ENCODE data around the gene FBRSL1.
"Not testable (repeated sequence)": the region's sequence is repeated elsewhere in the genome, so short reads cannot be mapped to it uniquely, and the experiment has no call there.

Gene FBRSL1

GRCh38 chr12:132470397-132470796, 19.6 kb upstream of the FBRSL1 start:
- no peak for DNase-seq (ENCODE audit: low read depth)

GRCh38 chr12:132471011-132471857, 18.7 kb upstream of the FBRSL1 start:
- no peak for DNase-seq (ENCODE audit: low read depth)

GRCh38 chr12:132471858-132472255, 18.1 kb upstream of the FBRSL1 start:
- DNase-seq (ENCODE audit: low read depth) = no peak

DNA sequence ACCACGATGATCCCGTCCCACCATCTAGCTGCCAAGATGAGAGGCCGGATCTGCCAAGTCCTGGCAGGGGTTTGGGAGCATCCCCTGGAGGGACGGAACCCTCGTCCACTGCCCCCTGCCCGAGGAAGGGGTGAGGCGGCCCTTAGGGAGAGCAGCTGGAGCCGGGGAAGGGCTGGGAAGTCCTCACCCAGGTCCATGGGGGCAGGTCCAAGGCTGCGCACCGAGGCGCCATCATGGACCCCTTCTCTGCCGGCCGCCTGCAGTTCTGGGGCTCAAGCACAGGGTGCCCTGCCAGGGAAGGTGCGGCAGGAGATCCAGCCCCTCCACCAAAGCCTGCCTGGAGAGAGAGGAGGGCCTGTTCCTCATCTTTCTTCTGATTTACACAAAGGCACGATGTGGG, 17.6 kb upstream of the FBRSL1 start:
- DNase-seq (ENCODE audit: low read depth) = no peak

DNA sequence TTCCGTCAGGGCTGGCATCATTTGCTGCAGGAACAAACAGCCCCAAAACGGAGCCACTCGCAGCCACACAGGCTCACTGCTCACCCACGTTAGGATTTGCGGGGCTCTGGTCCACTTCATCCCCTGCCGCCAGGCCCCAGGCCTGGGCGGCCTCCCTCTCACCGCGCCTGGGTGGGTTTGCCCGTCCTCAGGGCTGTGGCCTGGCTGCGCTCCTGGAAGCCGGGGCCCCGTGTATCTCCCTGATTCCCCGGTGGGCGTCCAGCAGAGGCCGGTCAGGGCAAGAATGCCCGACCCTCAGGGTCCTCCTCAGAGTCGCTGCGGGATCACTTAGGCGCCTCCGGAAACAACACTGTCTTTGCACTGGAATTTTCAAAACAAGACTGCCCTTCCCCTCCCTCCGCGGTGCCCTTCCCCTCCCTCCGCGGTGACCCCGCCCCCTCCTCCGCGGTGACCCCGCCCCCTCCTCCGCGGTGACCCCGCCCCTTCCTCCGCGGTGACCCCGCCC, 15.7 kb upstream of the FBRSL1 start:
- DNase-seq (ENCODE audit: low read depth) = no peak

DNA sequence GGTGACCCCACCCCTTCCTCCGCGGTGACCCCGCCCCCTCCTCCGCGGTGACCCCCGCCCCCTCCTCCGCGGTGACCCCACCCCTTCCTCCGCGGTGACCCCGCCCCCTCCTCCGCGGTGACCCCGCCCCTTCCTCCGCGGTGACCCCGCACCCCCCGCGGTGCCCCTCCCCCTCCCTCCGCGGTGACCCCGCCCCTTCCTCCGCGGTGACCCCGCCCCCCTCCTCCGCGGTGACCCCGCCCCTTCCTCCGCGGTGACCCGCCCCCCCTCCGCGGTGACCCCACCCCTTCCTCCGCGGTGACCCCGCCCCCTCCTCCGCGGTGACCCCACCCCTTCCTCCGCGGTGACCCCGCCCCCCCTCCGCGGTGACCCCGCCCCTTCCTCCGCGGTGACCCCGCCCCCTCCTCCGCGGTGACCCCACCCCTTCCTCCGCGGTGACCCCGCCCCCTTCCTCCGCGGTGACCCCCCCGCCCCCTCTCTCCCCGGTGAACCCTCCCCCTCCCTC, 15.1 kb upstream of the FBRSL1 start:
- not testable (repeated sequence) for DNase-seq (ENCODE audit: low read depth)

GRCh38 chr12:132475304-132476037, 14.5 kb upstream of the FBRSL1 start:
- no peak for DNase-seq (ENCODE audit: low read depth)

GRCh38 chr12:132476038-132476414, 13.9 kb upstream of the FBRSL1 start:
- DNase-seq (ENCODE audit: low read depth) = no peak

GRCh38 chr12:132476421-132476820, 13.5 kb upstream of the FBRSL1 start:
- DNase-seq (ENCODE audit: low read depth) = no peak

- no peak for DNase-seq (ENCODE audit: low read depth)
These were observed 12.8 kb upstream of the FBRSL1 start for GRCh38 chr12:132477017-132477702.

DNA sequence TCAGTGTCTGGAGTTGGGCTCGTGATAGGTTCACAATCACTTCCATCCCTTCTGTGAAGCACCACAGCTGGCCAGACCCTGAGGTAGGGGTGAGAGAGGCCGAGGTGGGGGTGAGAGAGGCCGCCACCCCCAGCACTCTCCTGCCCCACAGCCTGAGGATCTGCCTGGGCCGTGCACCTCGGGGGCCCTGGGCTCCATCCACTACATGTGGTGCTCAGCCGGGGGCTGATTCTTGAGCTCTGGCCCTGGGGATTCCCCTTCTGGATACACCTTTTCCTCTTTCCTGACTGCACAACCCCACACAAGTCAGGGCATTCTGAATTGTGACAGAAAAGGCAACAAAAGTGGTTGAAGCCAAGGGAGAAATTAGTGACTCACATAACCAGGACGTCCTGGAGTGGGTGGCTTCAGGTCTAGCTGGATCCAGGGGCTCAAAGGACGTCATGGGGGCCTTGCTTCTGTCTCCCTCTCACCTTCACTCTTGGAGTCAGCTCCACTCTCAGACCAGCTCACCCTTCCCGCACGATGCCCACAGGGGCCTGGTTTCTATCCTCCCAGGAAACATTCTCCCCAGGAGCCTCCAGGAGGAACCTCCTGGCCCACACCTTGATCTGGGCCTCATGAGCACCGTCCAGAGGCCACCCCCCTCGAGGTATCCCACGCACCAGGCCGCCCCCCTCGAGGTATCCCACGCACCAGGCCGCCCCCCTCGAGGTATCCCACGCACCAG, 12.1 kb upstream of the FBRSL1 start:
- no peak for DNase-seq (ENCODE audit: low read depth)

GRCh38 chr12:132478433-132478803, 11.5 kb upstream of the FBRSL1 start:
- DNase-seq (ENCODE audit: low read depth) = no peak

DNA sequence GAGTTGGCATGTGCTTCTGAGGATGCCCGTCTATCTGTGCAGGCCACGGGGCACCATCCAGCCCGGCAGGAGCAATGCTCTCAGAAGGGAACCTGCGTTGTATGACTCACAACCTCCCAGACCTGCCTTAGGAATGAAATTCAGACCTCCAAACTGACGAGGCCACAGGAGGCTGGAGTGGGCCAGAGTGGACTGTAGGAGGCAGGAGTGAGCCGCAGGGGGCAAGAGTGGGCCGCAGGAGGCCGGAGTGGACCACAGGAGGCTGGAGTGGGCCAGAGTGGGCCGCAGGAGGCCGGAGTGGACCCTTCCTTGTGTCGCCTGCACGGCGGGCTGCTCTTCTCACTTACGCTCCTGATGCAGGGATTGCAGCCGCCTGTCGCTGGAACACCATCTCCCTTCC, 11.1 kb upstream of the FBRSL1 start:
- DNase-seq (ENCODE audit: low read depth) = no peak

GRCh38 chr12:132479291-132479690, 10.7 kb upstream of the FBRSL1 start:
- DNase-seq (ENCODE audit: low read depth) = no peak

DNA sequence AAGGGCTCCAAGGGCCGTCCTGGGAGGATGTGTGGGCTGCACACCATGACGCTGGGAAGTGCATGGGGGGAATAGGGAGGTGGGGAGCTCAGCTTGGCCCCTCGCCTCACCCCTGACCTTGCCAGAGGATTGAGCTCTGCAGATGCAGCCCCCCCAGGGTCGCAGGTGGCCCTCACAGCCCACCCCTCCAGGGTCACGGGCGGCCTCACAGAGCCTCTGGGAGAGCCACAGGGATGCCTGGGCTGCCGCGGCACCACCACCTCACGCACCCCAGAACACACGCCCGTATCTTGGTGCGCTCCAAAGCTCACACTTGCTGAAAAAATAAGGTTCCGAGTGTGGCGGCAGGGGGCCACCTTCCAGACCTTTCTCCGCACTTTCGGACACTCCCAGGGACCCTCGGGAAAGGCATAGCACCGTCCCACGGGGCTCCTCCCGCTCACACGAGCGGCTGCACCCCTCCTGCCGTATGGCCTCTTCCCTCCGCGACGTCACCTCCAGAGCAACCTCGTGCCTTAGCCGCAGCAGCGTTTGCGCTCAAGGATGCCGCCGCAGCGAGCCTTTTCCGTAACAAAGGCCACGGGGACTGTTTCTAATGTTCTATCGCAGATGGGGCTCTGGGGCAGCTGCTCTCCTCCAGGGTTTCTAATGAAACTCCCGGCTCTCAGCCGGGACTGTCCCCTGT, 9.9 kb upstream of the FBRSL1 start:
- no peak for DNase-seq (ENCODE audit: low read depth)

DNA sequence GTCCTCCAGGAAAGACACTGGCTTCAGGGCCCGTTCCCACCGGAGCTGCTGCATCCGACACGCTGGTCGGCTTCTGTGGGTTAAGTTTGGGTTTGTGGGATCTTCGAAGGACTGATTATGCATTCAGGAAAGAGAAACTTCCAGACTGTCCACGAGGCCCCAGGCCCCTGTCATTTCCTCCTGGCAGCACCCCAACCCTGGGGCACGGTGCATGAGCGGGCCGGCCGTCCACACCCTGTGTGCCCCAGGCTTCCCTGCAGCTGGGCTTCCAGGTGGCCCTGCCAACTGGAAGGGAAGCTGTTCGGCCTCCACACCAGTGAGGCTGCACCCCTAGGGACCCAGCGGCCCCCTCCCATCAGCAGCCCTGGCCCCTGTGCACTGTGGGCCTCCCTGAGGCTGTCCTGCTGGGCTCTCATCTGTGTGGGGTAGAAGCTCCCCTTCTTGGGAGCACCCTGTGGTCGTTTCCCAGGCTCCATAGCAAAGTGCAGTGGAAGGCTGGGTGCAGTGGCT, 9.3 kb upstream of the FBRSL1 start:
- no peak for DNase-seq (ENCODE audit: low read depth)

DNA sequence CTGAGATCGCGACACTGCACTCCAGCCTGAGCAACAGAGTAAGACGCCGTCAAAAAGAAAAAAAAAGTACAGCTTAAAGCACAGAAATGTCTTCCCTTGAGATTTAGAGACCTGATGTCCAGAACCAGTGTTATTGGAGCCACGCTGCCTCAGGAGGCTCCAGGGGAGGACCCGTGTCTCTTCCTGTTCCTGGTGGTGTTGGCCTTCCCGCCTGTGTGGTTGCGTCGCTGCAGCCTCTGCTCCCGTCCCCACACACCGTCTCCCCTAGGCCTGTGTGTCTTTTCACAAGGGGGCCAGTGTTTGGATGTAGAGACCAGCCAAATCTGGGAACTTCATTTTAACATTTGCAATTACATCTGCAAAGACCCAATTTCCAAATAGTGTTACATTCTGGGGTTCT, 8.6 kb upstream of the FBRSL1 start:
- no peak for DNase-seq (ENCODE audit: low read depth)

DNA sequence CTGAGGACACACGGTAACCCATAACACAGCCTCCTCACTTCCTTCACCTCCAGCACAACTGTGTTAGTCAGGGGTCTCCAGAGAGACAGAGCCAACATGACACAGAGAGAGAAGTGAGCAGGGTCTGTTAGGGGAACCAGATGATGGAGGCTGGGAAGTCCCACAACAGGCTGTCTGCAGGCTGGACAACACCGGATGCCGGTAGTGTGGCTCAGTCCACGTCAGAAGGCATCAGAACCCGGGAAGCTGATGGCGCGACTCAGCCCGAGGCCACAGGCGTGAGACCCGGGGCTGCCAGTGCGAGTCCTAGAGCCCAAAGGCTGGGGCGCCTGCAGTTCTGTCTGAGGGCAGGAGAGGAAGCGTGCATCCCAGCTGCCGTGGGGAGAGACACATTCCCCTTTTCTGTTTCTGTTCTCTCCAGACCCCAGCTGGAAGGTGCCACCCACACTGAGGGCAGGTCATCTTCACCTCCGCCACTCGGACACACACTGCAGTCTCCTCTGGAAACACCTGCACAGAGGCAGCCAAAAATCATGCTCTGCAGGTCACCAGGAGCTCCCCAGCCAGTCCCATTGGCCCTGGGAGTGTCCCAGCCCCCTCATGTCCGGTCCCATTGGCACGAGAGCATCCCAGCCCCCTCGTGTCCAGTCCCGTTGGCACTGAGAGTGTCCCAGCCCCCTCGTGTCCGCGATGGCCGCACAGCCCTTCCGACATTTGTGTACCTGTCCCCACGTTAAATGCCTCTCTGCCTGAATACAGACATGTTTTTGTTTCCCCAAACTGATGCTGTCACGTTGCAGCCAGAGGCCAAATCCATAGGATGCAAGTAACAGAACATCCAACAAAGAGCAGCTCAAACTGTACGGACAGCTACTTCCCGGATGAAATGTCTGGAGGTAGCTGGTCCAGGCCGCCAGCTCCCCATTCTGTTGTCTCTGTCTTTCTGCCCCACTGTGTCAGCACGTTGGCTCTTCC, 7.9 kb upstream of the FBRSL1 start:
- DNase-seq (ENCODE audit: low read depth) = no peak

DNA sequence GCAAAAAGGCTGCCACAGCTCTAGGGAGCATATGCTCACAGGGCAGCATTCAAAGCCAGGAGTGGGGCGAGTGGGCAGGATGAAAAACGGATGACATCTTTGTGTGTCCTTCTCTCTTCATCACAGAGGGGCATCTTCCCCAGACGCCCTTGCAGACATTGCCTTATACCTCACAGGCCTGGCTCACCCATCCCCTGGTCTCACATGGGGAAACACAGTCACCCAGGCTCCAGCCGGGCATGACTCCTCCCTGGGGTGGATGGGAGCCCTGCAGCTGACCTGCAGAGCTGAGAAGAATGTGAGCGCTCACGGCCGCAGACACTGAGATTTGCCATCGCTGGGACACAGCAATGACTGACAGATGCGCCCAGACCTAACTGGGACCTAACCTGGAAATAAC, 7.2 kb upstream of the FBRSL1 start:
- DNase-seq (ENCODE audit: low read depth) = no peak

DNA sequence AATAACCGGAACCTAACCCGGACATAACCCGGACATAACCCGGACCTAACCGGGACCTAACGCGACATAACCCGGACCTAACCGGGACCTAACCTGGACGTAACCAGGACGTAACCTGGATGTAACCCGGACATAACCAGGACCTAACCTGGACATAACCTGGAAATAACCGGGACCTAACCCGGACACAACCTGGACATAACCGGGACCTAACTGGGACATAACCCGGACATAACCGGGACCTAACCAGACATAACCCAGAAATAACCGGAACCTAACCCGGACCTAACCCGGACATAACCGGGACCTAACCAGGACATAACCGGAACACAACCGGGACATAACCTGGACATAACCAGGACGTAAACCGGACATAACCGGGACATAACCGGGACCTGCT, 6.7 kb upstream of the FBRSL1 start:
- DNase-seq (ENCODE audit: low read depth) = no peak
